HEK293 (cell line): Measurements from ENCODE around the gene AFG1L.
A peak's percentile ranks its signal among the peaks of the same experiment; 100 is the strongest.

Experiments used
- GLI2 ChIP-seq: fragments of 450-650 bp; formaldehyde crosslinking; IDR thresholded peaks from 2 replicates; pipeline ENCODE4; 2017; ENCODE audit warnings: missing biosample characterization, missing genetic modification characterization, low read depth, borderline replicate concordance
- GLIS2 ChIP-seq: fragments of 450-650 bp; formaldehyde crosslinking; IDR thresholded peaks from 2 replicates; pipeline ENCODE4 v1.5.1; 2016; ENCODE audit warnings: missing biosample characterization, missing genetic modification characterization
- KLF16 ChIP-seq: fragments of 450-650 bp; formaldehyde crosslinking; IDR thresholded peaks from 2 replicates; pipeline ENCODE4 v1.5.1; 2017; ENCODE audit warnings: missing biosample characterization, missing genetic modification characterization
- KLF9 ChIP-seq: fragments of 450-650 bp; formaldehyde crosslinking; IDR thresholded peaks from 2 replicates; pipeline ENCODE4 v1.5.1; 2016; ENCODE audit warnings: missing biosample characterization, missing genetic modification characterization, low read depth
- MEIS1 ChIP-seq: sonication (generic); formaldehyde crosslinking; IDR thresholded peaks from 2 replicates; pipeline ENCODE4 v1.8.1; 2022; ENCODE audit warnings: missing genetic modification reagents, mild to moderate bottlenecking, borderline replicate concordance
- RBAK ChIP-seq: fragments of 450-650 bp; formaldehyde crosslinking; IDR thresholded peaks from 2 replicates; pipeline ENCODE4 v1.5.1; 2016; ENCODE audit warnings: missing biosample characterization, missing genetic modification characterization
- SALL2 ChIP-seq: fragments of 450-650 bp; formaldehyde crosslinking; IDR thresholded peaks from 2 replicates; pipeline ENCODE4 v1.5.0; 2017; ENCODE audit warnings: missing biosample characterization, mild to moderate bottlenecking, missing genetic modification characterization, borderline replicate concordance
- ZBTB17 ChIP-seq: fragments of 450-650 bp; formaldehyde crosslinking; IDR thresholded peaks from 2 replicates; pipeline ENCODE4 v1.5.1; 2016; ENCODE audit warnings: missing biosample characterization, missing genetic modification characterization
- ZBTB48 ChIP-seq: fragments of 450-650 bp; formaldehyde crosslinking; IDR thresholded peaks from 2 replicates; pipeline ENCODE4 v1.5.1; 2016; ENCODE audit warnings: missing biosample characterization, missing genetic modification characterization
- ZBTB7A ChIP-seq: fragments of 450-650 bp; formaldehyde crosslinking; IDR thresholded peaks from 2 replicates; pipeline ENCODE4 v1.5.1; 2016; ENCODE audit warnings: low read depth, missing biosample characterization, missing genetic modification characterization
- ZIC2 ChIP-seq: fragments of 450-650 bp; formaldehyde crosslinking; IDR thresholded peaks from 2 replicates; pipeline ENCODE4 v1.5.1; 2016; ENCODE audit warnings: missing biosample characterization, missing genetic modification characterization
- ZNF16 ChIP-seq: fragments of 450-650 bp; formaldehyde crosslinking; IDR thresholded peaks from 2 replicates; pipeline ENCODE4 v1.5.1; 2016; ENCODE audit warnings: low read depth, missing biosample characterization, missing genetic modification characterization
- ZNF214 ChIP-seq: fragments of 450-650 bp; formaldehyde crosslinking; IDR thresholded peaks from 2 replicates; pipeline ENCODE4 v1.5.1; 2017; ENCODE audit warnings: missing biosample characterization, mild to moderate bottlenecking, missing genetic modification characterization, borderline replicate concordance
- ZNF221 ChIP-seq: fragments of 450-650 bp; formaldehyde crosslinking; IDR thresholded peaks from 2 replicates; pipeline ENCODE4 v1.5.1; 2017; ENCODE audit warnings: missing biosample characterization, missing genetic modification characterization, borderline replicate concordance
- ZNF223 ChIP-seq: fragments of 450-650 bp; formaldehyde crosslinking; IDR thresholded peaks from 2 replicates; pipeline ENCODE4 v1.5.1; 2016; ENCODE audit warnings: missing biosample characterization, missing genetic modification characterization
- ZNF335 ChIP-seq: fragments of 450-650 bp; formaldehyde crosslinking; conservative IDR thresholded peaks from 2 replicates; pipeline ENCODE4 v1.5.1; 2016; ENCODE audit warnings: missing biosample characterization, missing genetic modification characterization
- ZNF354C ChIP-seq: fragments of 450-650 bp; formaldehyde crosslinking; IDR thresholded peaks from 2 replicates; pipeline ENCODE4 v1.5.1; 2016; ENCODE audit warnings: missing biosample characterization, missing genetic modification characterization, low read depth, borderline replicate concordance
- ZNF366 ChIP-seq: fragments of 450-650 bp; formaldehyde crosslinking; conservative IDR thresholded peaks from 2 replicates; pipeline ENCODE4 v1.5.1; 2016; ENCODE audit warnings: missing biosample characterization, missing genetic modification characterization
- ZNF433 ChIP-seq: fragments of 450-650 bp; formaldehyde crosslinking; IDR thresholded peaks from 2 replicates; pipeline ENCODE4 v1.5.1; 2016; ENCODE audit warnings: missing biosample characterization, missing genetic modification characterization, low read depth
- ZNF530 ChIP-seq: fragments of 450-650 bp; formaldehyde crosslinking; IDR thresholded peaks from 2 replicates; pipeline ENCODE4 v1.5.1; 2016; ENCODE audit warnings: low read depth, missing biosample characterization, missing genetic modification characterization
- ZNF555 ChIP-seq: fragments of 450-650 bp; formaldehyde crosslinking; conservative IDR thresholded peaks from 2 replicates; pipeline ENCODE4 v1.5.1; 2017; ENCODE audit warnings: missing biosample characterization, mild to moderate bottlenecking, missing genetic modification characterization, inconsistent platforms
- ZNF585B ChIP-seq: fragments of 450-650 bp; formaldehyde crosslinking; IDR thresholded peaks from 2 replicates; pipeline ENCODE4 v1.5.1; 2016; ENCODE audit warnings: missing biosample characterization, missing genetic modification characterization
- ZNF600 ChIP-seq: fragments of 450-650 bp; formaldehyde crosslinking; IDR thresholded peaks from 2 replicates; pipeline ENCODE4 v1.5.1; 2016; ENCODE audit warnings: missing biosample characterization, missing genetic modification characterization
- ZNF621 ChIP-seq: fragments of 450-650 bp; formaldehyde crosslinking; IDR thresholded peaks from 2 replicates; pipeline ENCODE4 v1.5.1; 2017; ENCODE audit warnings: missing biosample characterization, missing genetic modification characterization
- ZNF624 ChIP-seq: fragments of 450-650 bp; formaldehyde crosslinking; IDR thresholded peaks from 2 replicates; pipeline ENCODE4 v1.5.1; 2017; ENCODE audit warnings: missing biosample characterization, missing genetic modification characterization
- ZNF654 ChIP-seq: fragments of 450-650 bp; formaldehyde crosslinking; IDR thresholded peaks from 2 replicates; pipeline ENCODE4 v1.5.1; 2016; ENCODE audit warnings: low read depth, missing biosample characterization, missing genetic modification characterization
- ZNF670 ChIP-seq: fragments of 450-650 bp; formaldehyde crosslinking; IDR thresholded peaks from 2 replicates; pipeline ENCODE4 v1.5.1; 2016; ENCODE audit warnings: missing biosample characterization, missing genetic modification characterization, low read depth
- ZNF792 ChIP-seq: fragments of 450-650 bp; formaldehyde crosslinking; IDR thresholded peaks from 2 replicates; pipeline ENCODE4 v1.5.1; 2016; ENCODE audit warnings: missing biosample characterization, missing genetic modification characterization
- ZNF843 ChIP-seq: fragments of 450-650 bp; formaldehyde crosslinking; IDR thresholded peaks from 2 replicates; pipeline ENCODE4 v1.5.1; 2016; ENCODE audit warnings: missing biosample characterization, missing genetic modification characterization
- TF ChIP-seq, protein P1 (sequence below): fragments of 450-650 bp; formaldehyde crosslinking; IDR thresholded peaks from 2 replicates; pipeline ENCODE4 v1.5.1; 2016; ENCODE audit warnings: missing biosample characterization, missing genetic modification characterization
- TF ChIP-seq, protein P2 (sequence below): fragments of 450-650 bp; formaldehyde crosslinking; IDR thresholded peaks from 2 replicates; pipeline ENCODE4 v1.5.1; 2017; ENCODE audit warnings: missing biosample characterization, missing genetic modification characterization
- TF ChIP-seq, protein P3 (sequence below): fragments of 450-650 bp; formaldehyde crosslinking; IDR thresholded peaks from 2 replicates; pipeline ENCODE4 v1.5.1; 2016; ENCODE audit warnings: missing biosample characterization, missing genetic modification characterization, borderline replicate concordance
- TF ChIP-seq, protein P4 (sequence below): fragments of 450-650 bp; formaldehyde crosslinking; IDR thresholded peaks from 2 replicates; pipeline ENCODE4 v1.5.1; 2016; ENCODE audit warnings: missing biosample characterization, missing genetic modification characterization

AFG1L gene

DNA sequence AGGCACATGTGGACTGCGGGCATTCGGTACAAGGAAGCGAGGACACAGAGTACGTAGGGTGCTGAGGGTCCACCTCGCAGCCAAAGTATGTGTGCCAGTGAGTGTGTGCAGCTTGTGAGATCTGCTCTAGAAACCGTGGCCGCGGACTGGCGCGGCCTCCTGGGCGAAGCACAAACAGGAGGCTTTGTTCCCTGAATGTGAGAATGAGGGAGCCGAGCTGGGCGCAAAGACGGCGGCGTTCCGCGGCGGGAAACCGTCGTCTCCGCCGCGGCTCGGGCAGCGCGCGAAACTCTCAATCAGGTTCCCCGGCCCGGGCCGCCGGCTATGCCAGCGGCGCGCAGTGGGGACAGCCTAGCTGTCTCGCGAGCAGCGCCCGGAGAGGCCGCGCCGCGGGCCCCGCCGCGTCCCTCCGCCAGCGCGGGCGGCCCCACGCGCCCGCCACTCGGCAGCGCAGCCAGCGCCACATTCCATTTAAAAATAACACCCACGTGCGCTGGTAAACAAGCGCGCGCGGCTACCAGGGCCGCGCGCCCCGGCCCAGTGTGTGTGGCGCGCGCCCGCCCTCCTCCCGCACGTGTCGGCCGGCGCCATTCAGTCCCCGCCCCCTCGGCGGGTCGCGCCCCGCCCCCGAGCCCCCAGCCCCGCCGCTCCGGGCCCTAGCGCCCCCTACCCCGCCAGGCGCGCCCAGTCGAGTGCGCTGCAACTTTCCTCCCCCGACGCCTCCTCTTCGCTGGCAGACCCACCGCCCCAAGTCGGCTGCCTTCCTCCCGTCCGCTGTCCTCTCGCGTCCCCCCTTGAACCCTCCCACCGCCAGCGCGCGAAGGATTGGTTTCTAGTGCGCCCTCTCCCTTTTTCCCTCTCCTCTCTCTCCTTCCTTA, 262.9 kb downstream of the AFG1L start (continued):
- TF ChIP-seq, protein P1, sequence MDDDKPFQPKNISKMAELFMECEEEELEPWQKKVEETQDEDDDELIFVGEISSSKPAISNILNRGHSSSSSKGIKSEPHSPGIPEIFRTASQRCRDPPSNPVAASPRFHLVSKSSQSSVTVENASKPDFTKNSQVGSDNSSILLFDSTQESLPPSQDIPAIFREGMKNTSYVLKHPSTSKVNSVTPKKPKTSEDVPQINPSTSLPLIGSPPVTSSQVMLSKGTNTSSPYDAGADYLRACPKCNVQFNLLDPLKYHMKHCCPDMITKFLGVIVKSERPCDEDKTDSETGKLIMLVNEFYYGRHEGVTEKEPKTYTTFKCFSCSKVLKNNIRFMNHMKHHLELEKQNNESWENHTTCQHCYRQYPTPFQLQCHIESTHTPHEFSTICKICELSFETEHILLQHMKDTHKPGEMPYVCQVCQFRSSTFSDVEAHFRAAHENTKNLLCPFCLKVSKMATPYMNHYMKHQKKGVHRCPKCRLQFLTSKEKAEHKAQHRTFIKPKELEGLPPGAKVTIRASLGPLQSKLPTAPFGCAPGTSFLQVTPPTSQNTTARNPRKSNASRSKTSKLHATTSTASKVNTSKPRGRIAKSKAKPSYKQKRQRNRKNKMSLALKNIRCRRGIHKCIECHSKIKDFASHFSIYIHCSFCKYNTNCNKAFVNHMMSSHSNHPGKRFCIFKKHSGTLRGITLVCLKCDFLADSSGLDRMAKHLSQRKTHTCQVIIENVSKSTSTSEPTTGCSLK (tag by site-specific recombination): no peak
- TF ChIP-seq MEIS1 (CRISPR knock-in tag) (no peak), ZNF354C (tag by site-specific recombination) (no peak), ZIC2 (tag by site-specific recombination) (no peak; the same call in 1 of the 2 replicates), ZNF223 (tag by site-specific recombination) (no peak), ZNF654 (tag by site-specific recombination) (no peak), ZNF335 (tag by site-specific recombination) (peak; percentile 69; the same call in 1 of the 2 replicates), ZNF366 (peak; percentile 85), ZNF843 (tag by site-specific recombination) (no peak), ZNF555 (tag by site-specific recombination) (no peak), ZBTB7A (0 out of 2 replicates have a peak, but pooled peaks have one; percentile 60), KLF16 (tag by site-specific recombination) (no peak), ZBTB17 (tag by site-specific recombination) (peak; percentile 67; the same call in 1 of the 2 replicates), GLI2 (tag by site-specific recombination) (no peak), ZNF670 (no peak), GLIS2 (peak; percentile 95), ZNF530 (tag by site-specific recombination) (no peak), KLF9 (tag by site-specific recombination) (no peak), ZNF221 (tag by site-specific recombination) (no peak), ZBTB48 (no peak), ZNF621 (tag by site-specific recombination) (no peak), SALL2 (tag by site-specific recombination) (no peak), ZNF16 (no peak), ZNF600 (tag by site-specific recombination) (0 out of 2 replicates have a peak, but pooled peaks have one; percentile 17), ZNF624 (tag by site-specific recombination) (no peak), ZNF792 (tag by site-specific recombination) (no peak), ZNF433 (tag by site-specific recombination) (no peak), ZNF585B (no peak), RBAK (tag by site-specific recombination) (no peak), ZNF214 (no peak)
- TF ChIP-seq, protein P2, sequence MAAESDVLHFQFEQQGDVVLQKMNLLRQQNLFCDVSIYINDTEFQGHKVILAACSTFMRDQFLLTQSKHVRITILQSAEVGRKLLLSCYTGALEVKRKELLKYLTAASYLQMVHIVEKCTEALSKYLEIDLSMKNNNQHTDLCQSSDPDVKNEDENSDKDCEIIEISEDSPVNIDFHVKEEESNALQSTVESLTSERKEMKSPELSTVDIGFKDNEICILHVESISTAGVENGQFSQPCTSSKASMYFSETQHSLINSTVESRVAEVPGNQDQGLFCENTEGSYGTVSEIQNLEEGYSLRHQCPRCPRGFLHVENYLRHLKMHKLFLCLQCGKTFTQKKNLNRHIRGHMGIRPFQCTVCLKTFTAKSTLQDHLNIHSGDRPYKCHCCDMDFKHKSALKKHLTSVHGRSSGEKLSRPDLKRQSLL (tag by site-specific recombination): no peak
- TF ChIP-seq, protein P3, sequence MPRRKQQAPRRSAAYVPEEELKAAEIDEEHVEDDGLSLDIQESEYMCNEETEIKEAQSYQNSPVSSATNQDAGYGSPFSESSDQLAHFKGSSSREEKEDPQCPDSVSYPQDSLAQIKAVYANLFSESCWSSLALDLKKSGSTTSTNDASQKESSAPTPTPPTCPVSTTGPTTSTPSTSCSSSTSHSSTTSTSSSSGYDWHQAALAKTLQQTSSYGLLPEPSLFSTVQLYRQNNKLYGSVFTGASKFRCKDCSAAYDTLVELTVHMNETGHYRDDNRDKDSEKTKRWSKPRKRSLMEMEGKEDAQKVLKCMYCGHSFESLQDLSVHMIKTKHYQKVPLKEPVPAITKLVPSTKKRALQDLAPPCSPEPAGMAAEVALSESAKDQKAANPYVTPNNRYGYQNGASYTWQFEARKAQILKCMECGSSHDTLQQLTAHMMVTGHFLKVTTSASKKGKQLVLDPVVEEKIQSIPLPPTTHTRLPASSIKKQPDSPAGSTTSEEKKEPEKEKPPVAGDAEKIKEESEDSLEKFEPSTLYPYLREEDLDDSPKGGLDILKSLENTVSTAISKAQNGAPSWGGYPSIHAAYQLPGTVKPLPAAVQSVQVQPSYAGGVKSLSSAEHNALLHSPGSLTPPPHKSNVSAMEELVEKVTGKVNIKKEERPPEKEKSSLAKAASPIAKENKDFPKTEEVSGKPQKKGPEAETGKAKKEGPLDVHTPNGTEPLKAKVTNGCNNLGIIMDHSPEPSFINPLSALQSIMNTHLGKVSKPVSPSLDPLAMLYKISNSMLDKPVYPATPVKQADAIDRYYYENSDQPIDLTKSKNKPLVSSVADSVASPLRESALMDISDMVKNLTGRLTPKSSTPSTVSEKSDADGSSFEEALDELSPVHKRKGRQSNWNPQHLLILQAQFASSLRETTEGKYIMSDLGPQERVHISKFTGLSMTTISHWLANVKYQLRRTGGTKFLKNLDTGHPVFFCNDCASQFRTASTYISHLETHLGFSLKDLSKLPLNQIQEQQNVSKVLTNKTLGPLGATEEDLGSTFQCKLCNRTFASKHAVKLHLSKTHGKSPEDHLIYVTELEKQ: no peak
- TF ChIP-seq, protein P4, sequence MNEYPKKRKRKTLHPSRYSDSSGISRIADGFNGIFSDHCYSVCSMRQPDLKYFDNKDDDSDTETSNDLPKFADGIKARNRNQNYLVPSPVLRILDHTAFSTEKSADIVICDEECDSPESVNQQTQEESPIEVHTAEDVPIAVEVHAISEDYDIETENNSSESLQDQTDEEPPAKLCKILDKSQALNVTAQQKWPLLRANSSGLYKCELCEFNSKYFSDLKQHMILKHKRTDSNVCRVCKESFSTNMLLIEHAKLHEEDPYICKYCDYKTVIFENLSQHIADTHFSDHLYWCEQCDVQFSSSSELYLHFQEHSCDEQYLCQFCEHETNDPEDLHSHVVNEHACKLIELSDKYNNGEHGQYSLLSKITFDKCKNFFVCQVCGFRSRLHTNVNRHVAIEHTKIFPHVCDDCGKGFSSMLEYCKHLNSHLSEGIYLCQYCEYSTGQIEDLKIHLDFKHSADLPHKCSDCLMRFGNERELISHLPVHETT (tag by site-specific recombination): no peak
